GM13977 (cell line): ENCODE measurements around the gene NOP9.

Experiments
- DNase-seq: peaks from one replicate; pipeline ENCODE4 v3.0.0; 2012; ENCODE audit warnings: low spot score
- in situ Hi-C: fragments of 300-500 bp; cut with MboI; formaldehyde crosslinking; loops from one replicate; pipeline ENCODE4 v1.12.0; 2022; ENCODE audit warnings: low sequenced_read_pairs, low pct_unique_long_range_greater_than_20kb, mixed read lengths, inconsistent platforms; ENCODE audit not compliant: unreplicated experiment
- TF ChIP-seq, protein P1 (sequence below): IDR thresholded peaks from 2 replicates; pipeline ENCODE4 v1.5.1; 2012; ENCODE audit warnings: mild to moderate bottlenecking, control low read depth; ENCODE audit not compliant: insufficient read depth; ENCODE audit errors: extremely low read depth, missing control alignments

The NOP9 gene

DNA sequence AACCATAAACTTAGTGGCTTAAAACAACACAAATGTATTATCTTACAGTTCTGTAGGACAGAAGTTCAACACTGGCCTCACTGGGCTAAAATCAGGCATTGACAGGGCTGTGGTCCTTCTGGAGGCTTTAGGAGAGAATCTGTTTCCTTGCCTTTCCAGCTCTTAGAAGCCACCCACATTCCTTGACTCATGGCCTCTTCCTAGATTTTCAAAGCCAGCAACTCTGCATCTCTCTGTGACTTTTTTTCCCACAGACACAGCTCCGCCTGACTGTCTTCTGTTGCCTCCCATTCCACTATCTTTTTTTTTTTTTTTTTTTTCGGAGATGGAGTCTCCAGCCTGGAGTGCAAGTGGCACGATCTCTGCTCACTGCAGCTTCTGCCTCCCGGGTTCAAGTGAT lies 56.6 kb downstream of the NOP9 start:
- in situ Hi-C loops, result no loop called here
- no peak for DNase-seq
- TF ChIP-seq, protein P1, sequence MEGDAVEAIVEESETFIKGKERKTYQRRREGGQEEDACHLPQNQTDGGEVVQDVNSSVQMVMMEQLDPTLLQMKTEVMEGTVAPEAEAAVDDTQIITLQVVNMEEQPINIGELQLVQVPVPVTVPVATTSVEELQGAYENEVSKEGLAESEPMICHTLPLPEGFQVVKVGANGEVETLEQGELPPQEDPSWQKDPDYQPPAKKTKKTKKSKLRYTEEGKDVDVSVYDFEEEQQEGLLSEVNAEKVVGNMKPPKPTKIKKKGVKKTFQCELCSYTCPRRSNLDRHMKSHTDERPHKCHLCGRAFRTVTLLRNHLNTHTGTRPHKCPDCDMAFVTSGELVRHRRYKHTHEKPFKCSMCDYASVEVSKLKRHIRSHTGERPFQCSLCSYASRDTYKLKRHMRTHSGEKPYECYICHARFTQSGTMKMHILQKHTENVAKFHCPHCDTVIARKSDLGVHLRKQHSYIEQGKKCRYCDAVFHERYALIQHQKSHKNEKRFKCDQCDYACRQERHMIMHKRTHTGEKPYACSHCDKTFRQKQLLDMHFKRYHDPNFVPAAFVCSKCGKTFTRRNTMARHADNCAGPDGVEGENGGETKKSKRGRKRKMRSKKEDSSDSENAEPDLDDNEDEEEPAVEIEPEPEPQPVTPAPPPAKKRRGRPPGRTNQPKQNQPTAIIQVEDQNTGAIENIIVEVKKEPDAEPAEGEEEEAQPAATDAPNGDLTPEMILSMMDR, result no peak
